Gastroesophageal sphincter (tissue), 4 donors: ENCODE measurements around the gene HUS1. TPM values are rescaled to one million over a fixed set of nuclear protein-coding genes. Genes with fewer than 3 reads are reported as not detected.

Experiments
- ATAC-seq: fragments of 150-250 bp; one replicate; pipeline ENCODE4 v1.9.1; 2016; ENCODE audit warnings: mild to moderate bottlenecking, moderate library complexity
- H3K27ac ChIP-seq, 4 donors: fragments of 200-600 bp; sonication (generic) in 3 of 4; 1 replicate in 3 of 4; 2 replicates in 1 of 4; pipeline ENCODE4 v1.5.1; 2016 to 2019
- H3K27me3 ChIP-seq: fragments of 200-600 bp; sonication (generic); one replicate; pipeline ENCODE4 v1.5.1; 2019
- H3K36me3 ChIP-seq, 2 donors: fragments of 200-600 bp; sonication (generic); one replicate each; pipeline ENCODE4 v1.5.1; 2019; ENCODE audit warnings: control low read depth in 1 of 2
- H3K4me1 ChIP-seq, 3 donors: fragments of 200-600 bp; sonication (generic); 1 replicate in 2 of 3; 2 replicates in 1 of 3; pipeline ENCODE4 v1.5.1; 2016 to 2019; ENCODE audit warnings: control low read depth in 2 of 3
- H3K4me3 ChIP-seq, 2 donors: fragments of 200-600 bp; sonication (generic); one replicate each; pipeline ENCODE4 v1.5.1; 2019; ENCODE audit warnings: mild to moderate bottlenecking in 1 of 2, moderate library complexity in 1 of 2
- H3K9me3 ChIP-seq, 3 donors: fragments of 200-600 bp; sonication (generic); one replicate each; pipeline ENCODE4 v1.5.1; 2017 to 2019; ENCODE audit warnings: control low read depth in 2 of 3
- CTCF ChIP-seq, 4 experiments: fragments of 200-600 bp in 2 of 4; fragments of 450-650 bp in 2 of 4; sonication (generic) in 1 of 4; IDR thresholded peaks; one replicate each; pipeline ENCODE4 v1.5.1; 2017 to 2019; ENCODE audit warnings: antibody characterized with exemption in 4 of 4, mild to moderate bottlenecking in 2 of 4, moderate library complexity in 2 of 4
- EP300 ChIP-seq: sonication (generic); formaldehyde crosslinking; IDR thresholded peaks from one replicate; pipeline ENCODE4 v1.6.1; 2017; ENCODE audit warnings: antibody characterized with exemption, mild to moderate bottlenecking
- POLR2A ChIP-seq, 2 donors: fragments of 450-650 bp; IDR thresholded peaks; one replicate each; pipeline ENCODE4 v1.6.1; 2017; ENCODE audit warnings: antibody characterized with exemption in 2 of 2, mild to moderate bottlenecking in 2 of 2, moderate library complexity in 1 of 2
- POLR2AphosphoS5 ChIP-seq: sonication (generic); formaldehyde crosslinking; IDR thresholded peaks from one replicate; pipeline ENCODE4 v1.6.1; 2017; ENCODE audit warnings: antibody characterized with exemption
- WGBS, 2 donors: methylation state at CpG; one replicate each; pipeline ENCODE4 v1.1.5; 2018; ENCODE audit warnings: low coverage in 1 of 2; 5-methylcytosine and 5-hydroxymethylcytosine counted together
- total RNA-seq, 4 donors: library from RNA; depleted of rRNA; stranded (reverse); fragments of >200 nt; gene quantifications; one replicate each; pipeline ENCODE4 v1.1.0, GENCODE V29; 2016

Gene HUS1
- total RNA-seq, 4 donors from 2014 or later = 13.7 to 32.7 (median 19.7) TPM

GRCh38 chr7:47934831-47935230 is 44.6 kb downstream of the HUS1 start:
- ATAC-seq = no peak
- no peak overlapping the region for H3K27ac ChIP-seq
- 70 to 93% methylated on average over 2 of the region's 6 CpGs for WGBS, 2 donors
- H3K27me3 ChIP-seq = no peaks in the 10 kb centered on the region
- TF ChIP-seq POLR2AphosphoS5 = no peak
- H3K4me3 ChIP-seq = no peak overlapping the region
- no peaks in the 10 kb centered on the region for H3K4me1 ChIP-seq
- H3K36me3 ChIP-seq = no peaks in the 10 kb centered on the region
- no peaks in the 10 kb centered on the region for H3K9me3 ChIP-seq

GRCh38 chr7:47933215-47933614 is 46.2 kb downstream of the HUS1 start:
- TF ChIP-seq CTCF (IDR thresholded peaks at IDR 0.05) (no peak), POLR2AphosphoS5 (no peak), EP300 (no peak), POLR2A (IDR thresholded peaks at IDR 0.05) (no peak)
- Histone ChIP-seq H3K27me3 (no peaks in the 10 kb centered on the region), H3K9me3 (no peaks in the 10 kb centered on the region), H3K4me3 (no peak overlapping the region), H3K36me3 (no peaks in the 10 kb centered on the region), H3K4me1 (no peaks in the 10 kb centered on the region), H3K27ac (no peak overlapping the region)
- no peak for ATAC-seq
- 65 to 76% methylated on average over 4 to 7 of the region's 8 CpGs for WGBS, 2 donors

- no peak for TF ChIP-seq POLR2A (IDR thresholded peaks at IDR 0.05)
- TF ChIP-seq POLR2AphosphoS5 = no peak
- no peak for TF ChIP-seq CTCF (IDR thresholded peaks at IDR 0.05)
- TF ChIP-seq EP300 = no peak
- ATAC-seq = peak; percentile 5
- 71 to 100% methylated on average over 1 of the region's 11 CpGs for WGBS, 2 donors
- H3K9me3 ChIP-seq = no peaks in the 10 kb centered on the region
- H3K4me1 ChIP-seq = no peaks in the 10 kb centered on the region
- no peaks in the 10 kb centered on the region for H3K36me3 ChIP-seq
- no peak overlapping the region for H3K27ac ChIP-seq
- H3K4me3 ChIP-seq = no peak overlapping the region
- H3K27me3 ChIP-seq = no peaks in the 10 kb centered on the region
Observed at GRCh38 chr7:47932466-47933037, 46.9 kb downstream of the HUS1 start.

GRCh38 chr7:47932016-47932415 is 47.4 kb downstream of the HUS1 start:
- Histone ChIP-seq H3K4me3 (no peak overlapping the region), H3K9me3 (no peaks in the 10 kb centered on the region), H3K4me1 (no peaks in the 10 kb centered on the region), H3K27me3 (no peaks in the 10 kb centered on the region), H3K27ac (no peak overlapping the region), H3K36me3 (no peaks in the 10 kb centered on the region)
- WGBS, 2 donors = 60 to 75% methylated on average over 2 to 3 of the region's 6 CpGs
- ATAC-seq = no peak
- TF ChIP-seq CTCF (IDR thresholded peaks at IDR 0.05) (no peak), POLR2AphosphoS5 (no peak), EP300 (no peak), POLR2A (IDR thresholded peaks at IDR 0.05) (no peak)

- H3K4me1 ChIP-seq = no peaks in the 10 kb centered on the region
- TF ChIP-seq POLR2AphosphoS5 (no peak), EP300 (no peak), CTCF (IDR thresholded peaks at IDR 0.05) (no peak), POLR2A (IDR thresholded peaks at IDR 0.05) (no peak)
- no peak overlapping the region for H3K27ac ChIP-seq
- ATAC-seq = no peak
- H3K36me3 ChIP-seq = no peaks in the 10 kb centered on the region
- no peaks in the 10 kb centered on the region for H3K27me3 ChIP-seq
- no peak overlapping the region for H3K4me3 ChIP-seq
- H3K9me3 ChIP-seq = no peaks in the 10 kb centered on the region
- WGBS, 2 donors = 95 to 96% methylated on average over 11 to 12 of the region's 18 CpGs
Observed at GRCh38 chr7:47931005-47932004, 48.1 kb downstream of the HUS1 start.
